WI38 (cell line): ENCODE data around the gene INSIG1.
A peak's percentile ranks its signal among the peaks of the same experiment; 100 is the strongest.

Experiments
- H3K4me3 ChIP-seq: 2 replicates; pipeline ENCODE4 v1.5.1; 2011; ENCODE audit warnings: low read depth, mild to moderate bottlenecking, control low read depth, low read length
- TF ChIP-seq, protein P1 (sequence below): IDR thresholded peaks from 2 replicates; pipeline ENCODE4 v1.5.1; 2012; ENCODE audit warnings: low read depth, mild to moderate bottlenecking, control low read depth, low read length

Gene INSIG1

DNA sequence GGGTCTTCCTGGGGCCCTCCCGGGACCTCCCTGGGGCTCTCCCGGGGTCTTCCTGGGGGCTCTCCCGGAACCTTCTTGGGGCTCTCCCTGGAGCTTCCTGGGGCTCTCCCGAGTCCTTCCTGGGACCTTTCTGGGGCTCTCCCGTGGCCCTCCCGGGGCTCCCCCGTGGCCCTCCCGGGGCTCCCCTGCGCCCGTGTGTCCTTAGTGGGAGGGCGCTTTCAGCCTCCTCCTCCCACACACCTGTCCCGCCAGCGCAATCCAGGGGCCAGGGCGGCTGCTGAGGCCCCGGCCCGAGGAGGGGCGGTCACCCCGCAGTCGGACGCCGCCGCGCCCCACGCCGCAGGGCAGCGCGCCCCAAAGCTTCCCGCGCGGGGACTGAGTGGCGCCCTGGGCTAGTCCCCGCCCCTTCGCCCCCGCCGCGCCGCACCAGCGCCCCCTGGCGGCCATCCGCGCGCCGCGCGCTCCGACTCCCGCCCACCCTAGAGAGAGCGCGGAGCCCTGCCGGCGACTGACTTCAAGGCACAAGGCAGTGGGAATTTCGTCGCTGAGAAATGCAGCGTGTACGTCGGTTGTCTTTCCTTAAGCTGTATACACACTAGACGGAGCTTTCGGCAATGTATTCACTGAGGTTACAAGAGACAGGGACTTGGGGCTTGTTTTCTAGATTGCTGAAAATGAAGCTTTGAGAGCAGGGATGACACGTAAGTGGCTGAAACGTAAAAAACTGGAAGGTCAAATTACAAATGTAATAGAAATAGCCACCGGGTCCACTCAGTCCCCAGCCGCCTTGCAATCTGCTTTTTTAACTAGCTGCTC, 47.1 kb downstream of the INSIG1 start:
- TF ChIP-seq, protein P1, sequence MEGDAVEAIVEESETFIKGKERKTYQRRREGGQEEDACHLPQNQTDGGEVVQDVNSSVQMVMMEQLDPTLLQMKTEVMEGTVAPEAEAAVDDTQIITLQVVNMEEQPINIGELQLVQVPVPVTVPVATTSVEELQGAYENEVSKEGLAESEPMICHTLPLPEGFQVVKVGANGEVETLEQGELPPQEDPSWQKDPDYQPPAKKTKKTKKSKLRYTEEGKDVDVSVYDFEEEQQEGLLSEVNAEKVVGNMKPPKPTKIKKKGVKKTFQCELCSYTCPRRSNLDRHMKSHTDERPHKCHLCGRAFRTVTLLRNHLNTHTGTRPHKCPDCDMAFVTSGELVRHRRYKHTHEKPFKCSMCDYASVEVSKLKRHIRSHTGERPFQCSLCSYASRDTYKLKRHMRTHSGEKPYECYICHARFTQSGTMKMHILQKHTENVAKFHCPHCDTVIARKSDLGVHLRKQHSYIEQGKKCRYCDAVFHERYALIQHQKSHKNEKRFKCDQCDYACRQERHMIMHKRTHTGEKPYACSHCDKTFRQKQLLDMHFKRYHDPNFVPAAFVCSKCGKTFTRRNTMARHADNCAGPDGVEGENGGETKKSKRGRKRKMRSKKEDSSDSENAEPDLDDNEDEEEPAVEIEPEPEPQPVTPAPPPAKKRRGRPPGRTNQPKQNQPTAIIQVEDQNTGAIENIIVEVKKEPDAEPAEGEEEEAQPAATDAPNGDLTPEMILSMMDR: peak; percentile 65
- H3K4me3 ChIP-seq: peak overlapping the region; percentile 50

- TF ChIP-seq, protein P1: no peak
- H3K4me3 ChIP-seq: peak overlapping the region; percentile 34; the same call in 1 of the 2 replicates
Measured at GRCh38 chr7:155345490-155345889, 47.8 kb downstream of the INSIG1 start.

- no peak overlapping the region for H3K4me3 ChIP-seq
- TF ChIP-seq, protein P1: no peak
Measured at GRCh38 chr7:155346285-155346684, 48.6 kb downstream of the INSIG1 start.

DNA sequence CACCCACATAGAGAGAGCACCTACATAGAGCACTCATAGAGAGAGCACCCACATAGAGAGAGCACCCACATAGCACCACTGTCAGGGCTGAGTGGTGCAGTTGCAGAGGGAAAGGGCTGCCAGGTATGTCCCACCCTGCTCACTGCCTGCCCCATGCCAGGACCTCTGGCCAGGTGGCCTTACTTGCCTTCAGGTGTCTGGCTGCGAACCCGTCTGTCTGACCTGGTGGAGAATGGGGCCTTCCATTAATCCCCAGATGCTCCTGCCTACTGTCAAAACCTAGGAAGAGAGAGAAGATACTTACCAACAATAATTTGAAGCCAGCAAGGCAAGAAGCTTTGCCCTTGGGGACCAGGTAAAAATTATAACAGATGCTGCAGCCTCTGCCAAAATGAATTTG, 51.1 kb downstream of the INSIG1 start:
- TF ChIP-seq, protein P1: no peak
- H3K4me3 ChIP-seq: no peak overlapping the region

DNA sequence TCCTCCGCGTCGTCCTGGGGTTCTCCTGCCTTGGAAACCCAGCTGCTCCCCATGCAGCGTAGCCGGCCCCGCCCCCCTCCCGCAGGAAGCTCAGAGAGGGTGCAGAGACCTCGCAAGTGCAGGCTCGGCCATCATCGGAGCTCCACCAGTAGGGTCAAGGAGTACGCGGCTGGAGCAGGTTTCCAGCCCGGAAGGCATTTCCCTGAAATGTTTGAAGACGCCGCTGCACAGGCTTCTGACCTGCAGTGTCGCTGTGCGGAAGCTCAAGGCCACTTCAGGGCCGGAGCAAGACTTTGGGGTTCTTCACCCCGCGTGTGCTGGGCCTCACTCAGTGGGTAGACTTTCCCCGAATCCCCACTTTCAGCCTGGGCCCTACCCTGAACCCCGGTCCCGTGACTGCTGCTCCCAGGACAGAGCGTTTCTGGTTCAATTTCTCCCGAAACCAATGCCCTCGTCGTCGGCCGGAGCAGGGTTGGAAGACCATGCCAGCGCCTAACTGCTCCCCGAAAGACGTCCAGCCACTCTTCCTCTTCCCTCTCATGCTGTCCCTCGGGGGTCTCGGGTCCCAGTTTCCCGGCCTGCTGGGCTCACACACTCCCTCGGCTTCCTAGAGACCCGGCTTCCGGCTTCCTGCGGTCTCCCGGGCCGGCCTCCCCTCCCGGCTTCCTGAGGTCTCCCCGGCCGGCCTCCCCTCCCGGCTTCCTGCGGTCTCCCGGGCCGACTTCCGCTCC, 52.1 kb downstream of the INSIG1 start:
- TF ChIP-seq, protein P1: no peak
- H3K4me3 ChIP-seq: no peak overlapping the region

GRCh38 chr7:155351120-155351870, 53.6 kb downstream of the INSIG1 start:
- H3K4me3 ChIP-seq: no peak overlapping the region
- TF ChIP-seq, protein P1: no peak
